HEK293T (cell line): ENCODE results near the gene PTPRG.

Experiments
- CTCF ChIA-PET: fragments of 350-600 bp; formaldehyde crosslinking; extraction: SDS; loops from one replicate; lab custom pipeline; 2021; ENCODE audit warnings: antibody characterized with exemption, inconsistent platforms; lab: Yijun Ruan, JAX
- POLR2A ChIA-PET: fragments of 350-600 bp; formaldehyde crosslinking; extraction: SDS; loops from one replicate; lab custom pipeline; 2020; ENCODE audit warnings: antibody characterized with exemption, inconsistent platforms; lab: Yijun Ruan, JAX
- DNase-seq: peaks from one replicate; pipeline ENCODE4 v3.0.0; 2012; ENCODE audit warnings: mixed read lengths; ENCODE audit errors: extremely low spot score
- ARNT ChIP-seq: fragments of 450-650 bp; IDR thresholded peaks from 2 replicates; pipeline ENCODE4 v1.6.1; 2017; ENCODE audit warnings: mild to moderate bottlenecking
- BHLHE40 ChIP-seq: fragments of 450-650 bp; IDR thresholded peaks from 2 replicates; pipeline ENCODE4 v1.6.1; 2016; ENCODE audit warnings: mild to moderate bottlenecking, moderate library complexity, borderline replicate concordance
- CTBP1 ChIP-seq: fragments of 450-650 bp; IDR thresholded peaks from 2 replicates; pipeline ENCODE4 v1.6.1; 2016; ENCODE audit warnings: borderline replicate concordance
- ELF4 ChIP-seq: fragments of 450-650 bp; IDR thresholded peaks from 2 replicates; pipeline ENCODE4 v1.6.1; 2017; ENCODE audit warnings: antibody characterized with exemption
- FOXA1 ChIP-seq: fragments of 450-650 bp; IDR thresholded peaks from 2 replicates; pipeline ENCODE4 v1.6.1; 2016; ENCODE audit warnings: mild to moderate bottlenecking
- FOXK2 ChIP-seq: fragments of 450-650 bp; IDR thresholded peaks from 2 replicates; pipeline ENCODE4 v1.6.1; 2016; ENCODE audit warnings: mild to moderate bottlenecking
- FOXM1 ChIP-seq: fragments of 450-650 bp; IDR thresholded peaks from 2 replicates; pipeline ENCODE4 v1.6.1; 2017; ENCODE audit warnings: mild to moderate bottlenecking, borderline replicate concordance
- HDGF ChIP-seq: fragments of 450-650 bp; IDR thresholded peaks from 2 replicates; pipeline ENCODE4 v1.6.1; 2017; ENCODE audit warnings: antibody characterized with exemption, borderline replicate concordance
- L3MBTL2 ChIP-seq: fragments of 450-650 bp; conservative IDR thresholded peaks from 2 replicates; pipeline ENCODE4 v1.6.1; 2016; ENCODE audit warnings: mild to moderate bottlenecking
- LEF1 ChIP-seq: fragments of 450-650 bp; IDR thresholded peaks from 2 replicates; pipeline ENCODE4 v1.6.1; 2017; ENCODE audit warnings: mild to moderate bottlenecking, borderline replicate concordance
- NFRKB ChIP-seq: fragments of 450-650 bp; IDR thresholded peaks from 2 replicates; pipeline ENCODE4 v1.6.1; 2016; ENCODE audit warnings: mild to moderate bottlenecking, moderate library complexity
- SP1 ChIP-seq: fragments of 450-650 bp; IDR thresholded peaks from 2 replicates; pipeline ENCODE4 v1.6.1; 2017
- SUZ12 ChIP-seq: fragments of 450-650 bp; IDR thresholded peaks from 2 replicates; pipeline ENCODE4 v1.6.1; 2016; ENCODE audit warnings: mild to moderate bottlenecking
- TARDBP ChIP-seq: fragments of 450-650 bp; IDR thresholded peaks from 2 replicates; pipeline ENCODE4 v1.6.1; 2016
- ZNF384 ChIP-seq: fragments of 450-650 bp; IDR thresholded peaks from 2 replicates; pipeline ENCODE4 v1.6.1; 2016
- TF ChIP-seq, protein P1 (sequence below): fragments of 450-650 bp; IDR thresholded peaks from 2 replicates; pipeline ENCODE4 v1.6.1; 2016

The PTPRG gene

GRCh38 chr3:61839256-61839655 lies 277.9 kb downstream of the PTPRG start:
- CTCF ChIA-PET: no interaction called here
- POLR2A ChIA-PET: no interaction called here
- TF ChIP-seq LEF1 (no peak), FOXK2 (no peak), FOXA1 (no peak), BHLHE40 (no peak)

GRCh38 chr3:61841111-61841845 lies 279.9 kb downstream of the PTPRG start:
- no peak for DNase-seq
- POLR2A ChIA-PET: no interaction called here
- CTCF ChIA-PET: no interaction called here
- TF ChIP-seq TARDBP: no peak
- no peak for TF ChIP-seq SUZ12
- TF ChIP-seq ZNF384: no peak
- TF ChIP-seq LEF1: no peak
- TF ChIP-seq FOXA1: no peak
- no peak for TF ChIP-seq CTBP1
- TF ChIP-seq L3MBTL2: no peak
- TF ChIP-seq FOXK2: no peak
- no peak for TF ChIP-seq NFRKB
- TF ChIP-seq HDGF: no peak
- TF ChIP-seq SP1: no peak
- no peak for TF ChIP-seq BHLHE40
- no peak for TF ChIP-seq ELF4
- TF ChIP-seq FOXM1: no peak
- no peak for TF ChIP-seq ARNT
- TF ChIP-seq, protein P1, sequence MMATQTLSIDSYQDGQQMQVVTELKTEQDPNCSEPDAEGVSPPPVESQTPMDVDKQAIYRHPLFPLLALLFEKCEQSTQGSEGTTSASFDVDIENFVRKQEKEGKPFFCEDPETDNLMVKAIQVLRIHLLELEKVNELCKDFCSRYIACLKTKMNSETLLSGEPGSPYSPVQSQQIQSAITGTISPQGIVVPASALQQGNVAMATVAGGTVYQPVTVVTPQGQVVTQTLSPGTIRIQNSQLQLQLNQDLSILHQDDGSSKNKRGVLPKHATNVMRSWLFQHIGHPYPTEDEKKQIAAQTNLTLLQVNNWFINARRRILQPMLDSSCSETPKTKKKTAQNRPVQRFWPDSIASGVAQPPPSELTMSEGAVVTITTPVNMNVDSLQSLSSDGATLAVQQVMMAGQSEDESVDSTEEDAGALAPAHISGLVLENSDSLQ: no peak

More at GRCh38 chr3:61839256-61839655, 277.9 kb downstream of the PTPRG start:
- no peak for DNase-seq

DNA sequence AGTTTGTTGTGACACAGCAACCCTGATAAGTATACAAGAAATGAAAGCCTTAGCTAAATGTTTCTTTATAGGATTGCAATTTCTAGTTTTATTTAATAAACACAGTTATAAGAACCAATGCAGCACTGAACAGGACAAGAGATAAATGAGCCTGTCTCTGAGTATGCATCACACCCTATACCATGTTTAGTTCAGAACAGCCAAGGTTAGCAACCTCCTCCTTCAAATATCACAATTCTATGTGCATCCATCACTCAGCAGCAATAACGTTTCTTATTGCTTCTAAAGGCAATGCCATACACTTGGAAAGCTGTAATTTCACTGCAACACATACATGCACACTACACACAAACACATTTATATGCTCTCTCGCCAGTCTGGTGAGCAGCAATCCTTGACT lies 280.6 kb downstream of the PTPRG start:
- POLR2A ChIA-PET: no interaction called here
- CTCF ChIA-PET: no interaction called here
- no peak for TF ChIP-seq NFRKB
- no peak for TF ChIP-seq ELF4
- no peak for TF ChIP-seq FOXA1
- no peak for TF ChIP-seq HDGF
- no peak for TF ChIP-seq BHLHE40
- TF ChIP-seq FOXK2: no peak
- no peak for DNase-seq

- ChIA-PET CTCF (no interaction called here), POLR2A (no interaction called here)
- TF ChIP-seq CTBP1 (no peak), L3MBTL2 (no peak)
- TF ChIP-seq, protein P1: peak; percentile 87
- DNase-seq: no peak
Measured at GRCh38 chr3:61844346-61844745, 283.0 kb downstream of the PTPRG start.

DNA sequence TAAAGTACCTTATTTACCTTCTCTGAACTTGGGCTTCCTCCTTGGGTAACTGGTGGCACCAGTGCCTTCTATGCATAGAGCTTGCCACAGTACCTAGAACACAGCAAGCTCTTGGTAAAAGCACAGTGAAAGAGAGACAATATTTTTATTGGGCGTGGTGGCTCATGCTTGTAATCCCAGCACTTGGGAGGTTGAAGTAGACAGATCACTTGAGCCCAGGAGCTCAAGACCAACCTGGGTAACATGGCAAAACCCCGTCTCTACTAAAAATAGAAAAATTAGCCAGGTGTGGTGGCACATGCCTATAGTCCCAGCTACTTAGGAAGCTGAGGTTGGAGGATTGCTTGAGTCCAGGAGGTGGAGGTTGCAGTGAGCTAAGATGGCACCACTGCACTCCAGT lies 285.1 kb downstream of the PTPRG start:
- POLR2A ChIA-PET: no interaction called here
- CTCF ChIA-PET: no interaction called here

GRCh38 chr3:61847784-61848462 lies 286.6 kb downstream of the PTPRG start:
- TF ChIP-seq TARDBP (no peak), ELF4 (no peak), BHLHE40 (no peak), ZNF384 (no peak), NFRKB (no peak), SP1 (no peak), CTBP1 (no peak), FOXA1 (no peak), HDGF (no peak), FOXM1 (no peak), LEF1 (no peak), FOXK2 (no peak), L3MBTL2 (no peak), SUZ12 (no peak), ARNT (no peak)
- TF ChIP-seq, protein P1: no peak
- CTCF ChIA-PET: no interaction called here
- no peak for DNase-seq
- POLR2A ChIA-PET: no interaction called here

More for the DNA sequence above, 285.1 kb downstream of the PTPRG start:
- no peak for DNase-seq
- no peak for TF ChIP-seq SUZ12
- no peak for TF ChIP-seq FOXK2
- no peak for TF ChIP-seq SP1
- no peak for TF ChIP-seq NFRKB
- no peak for TF ChIP-seq L3MBTL2
- TF ChIP-seq LEF1: no peak
- TF ChIP-seq FOXM1: no peak
- TF ChIP-seq TARDBP: no peak
- no peak for TF ChIP-seq CTBP1
- TF ChIP-seq ELF4: no peak
- TF ChIP-seq ARNT: no peak
- no peak for TF ChIP-seq FOXA1
- TF ChIP-seq, protein P1: no peak
- TF ChIP-seq BHLHE40: no peak
- TF ChIP-seq ZNF384: no peak
- TF ChIP-seq HDGF: no peak
